SU-DHL-6 (cell line): ENCODE data around the gene PRB2.
"Not testable (repeated sequence)": the region's sequence is repeated elsewhere in the genome, so short reads cannot be mapped to it uniquely, and the experiment has no call there.

Experiments
- H2AFZ ChIP-seq: fragments of 200-600 bp; sonication (generic); 2 replicates; pipeline ENCODE4 v1.6.1; 2014; ENCODE audit warnings: low read depth, mild to moderate bottlenecking, moderate library complexity, mixed read lengths, antibody characterized with exemption, low read length; ENCODE audit not compliant: severe bottlenecking
- H3F3A ChIP-seq: fragments of 200-600 bp; shearing (Covaris generic); 2 replicates; pipeline ENCODE4 v1.6.0; 2016; ENCODE audit warnings: antibody characterized with exemption, mild to moderate bottlenecking; ENCODE audit not compliant: insufficient read depth
- H3K27ac ChIP-seq: fragments of 200-600 bp; sonication (generic); 2 replicates; pipeline ENCODE4 v1.5.1; 2016; ENCODE audit warnings: low read depth, mild to moderate bottlenecking, low read length, moderate library complexity, mixed read lengths
- H3K27me3 ChIP-seq: fragments of 200-600 bp; sonication (generic), shearing (Covaris generic); 2 replicates; pipeline ENCODE4 v1.6.0; 2014; ENCODE audit warnings: mild to moderate bottlenecking, low read length
- H3K36me3 ChIP-seq: fragments of 200-600 bp; sonication (generic); 2 replicates; pipeline ENCODE4 v1.6.1; 2014; ENCODE audit warnings: mild to moderate bottlenecking, low read length, mixed read lengths
- H3K4me2 ChIP-seq: fragments of 300-600, 200-600 bp; shearing (Covaris generic), sonication (generic); 2 replicates; pipeline ENCODE4 v1.6.0; 2014; ENCODE audit warnings: low read length, low read depth, mild to moderate bottlenecking; ENCODE audit not compliant: poor library complexity, severe bottlenecking
- H3K4me3 ChIP-seq: fragments of 200-600 bp; sonication (generic); 2 replicates; pipeline ENCODE4 v1.5.1; 2014; ENCODE audit warnings: antibody characterized with exemption, low read length, mild to moderate bottlenecking, mixed read lengths; ENCODE audit not compliant: insufficient read depth, poor library complexity, severe bottlenecking
- H3K79me2 ChIP-seq: fragments of 200-600 bp; sonication (generic); 2 replicates; pipeline ENCODE4 v1.6.1; 2014; ENCODE audit warnings: mild to moderate bottlenecking, low read length, moderate library complexity; ENCODE audit not compliant: insufficient read depth
- H3K9ac ChIP-seq: fragments of 200-600 bp; sonication (generic); 2 replicates; pipeline ENCODE4 v1.7.0; 2014; ENCODE audit warnings: mild to moderate bottlenecking, low read length
- H3K9me2 ChIP-seq: fragments of 200-600 bp; sonication (generic); replicated peaks from 2 replicates; pipeline ENCODE4 v1.6.1; 2014; ENCODE audit warnings: low read length; ENCODE audit not compliant: insufficient read depth
- H3K9me3 ChIP-seq: fragments of 200-600 bp; sonication (generic); 2 replicates; pipeline ENCODE4 v1.6.1; 2014; ENCODE audit warnings: low read length, mixed read lengths; ENCODE audit not compliant: insufficient read depth
- H4K20me1 ChIP-seq: fragments of 200-600 bp; sonication (generic); 2 replicates; pipeline ENCODE4 v1.6.1; 2014; ENCODE audit warnings: low read depth, mild to moderate bottlenecking, antibody characterized with exemption, low read length, moderate library complexity, mixed read lengths
- EZH2phosphoT487 ChIP-seq: fragments of 200-600 bp; sonication (generic), shearing (Covaris generic); conservative IDR thresholded peaks from 2 replicates; pipeline ENCODE4 v1.6.1; 2018; ENCODE audit warnings: mild to moderate bottlenecking, antibody characterized with exemption, low read length, moderate library complexity, mixed read lengths
- TF ChIP-seq, protein P1 (sequence below): fragments of 200-600 bp; sonication (generic); IDR thresholded peaks from one replicate; pipeline ENCODE4 v1.5.1; 2017; ENCODE audit warnings: antibody characterized with exemption, mild to moderate bottlenecking, low read length, moderate library complexity; ENCODE audit not compliant: insufficient read depth, poor library complexity, severe bottlenecking

Gene PRB2

DNA sequence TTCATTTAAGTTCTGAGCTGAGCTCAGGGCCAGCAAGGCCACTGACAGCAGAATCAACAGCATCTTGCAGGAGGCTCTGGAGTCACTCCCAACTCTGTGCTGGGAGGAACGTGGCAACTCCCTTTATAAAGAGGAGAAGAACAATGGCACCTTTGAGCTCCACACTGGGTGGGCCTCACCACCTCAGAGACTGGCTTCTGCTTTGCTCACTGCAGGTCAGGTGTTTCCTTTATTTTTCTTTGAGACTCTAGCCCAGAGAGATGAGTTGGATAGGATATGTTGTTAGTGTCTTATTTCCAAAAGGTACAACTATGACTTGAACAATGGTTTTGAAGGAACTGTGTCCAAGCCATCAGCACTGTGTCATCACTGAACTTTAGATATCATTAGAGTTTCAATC, at the start of gene PRB2:
Gene PRB2, minus strand, starts transcription at position 101 of the 400 bp plus-strand sequence. Its CDS starts 38 bp downstream, at position 63.
- not testable (repeated sequence) for H3K4me2 ChIP-seq, H3K79me2 ChIP-seq, H2AFZ ChIP-seq, H3F3A ChIP-seq, H3K9me3 ChIP-seq, H3K9ac ChIP-seq, H3K9me2 ChIP-seq, H3K27ac ChIP-seq, H3K36me3 ChIP-seq, H3K4me3 ChIP-seq, H3K27me3 ChIP-seq, H4K20me1 ChIP-seq

DNA sequence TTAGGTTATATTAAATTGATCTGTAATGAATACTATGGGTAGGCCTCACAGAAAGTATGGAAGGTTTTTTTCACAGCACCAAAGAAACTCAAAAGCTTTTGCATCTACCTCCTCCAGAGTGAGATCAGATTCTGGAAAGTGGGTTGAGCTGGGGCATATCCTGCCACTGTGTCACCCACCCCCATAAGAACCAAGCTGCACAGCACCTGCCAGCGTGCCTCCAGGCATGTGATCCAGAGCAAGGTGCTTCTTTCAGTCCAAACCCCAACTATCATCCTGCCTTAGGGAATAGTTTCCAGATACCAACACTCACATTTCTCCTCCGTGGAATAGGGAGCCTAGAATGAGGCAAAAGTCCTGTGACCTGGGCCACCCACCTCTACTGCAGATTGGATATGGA, 42.6 kb upstream of the PRB2 start:
- Histone ChIP-seq H3F3A (no peaks in the 10 kb centered on the region), H2AFZ (no peak overlapping the region), H3K9ac (no peak overlapping the region), H4K20me1 (no peaks in the 10 kb centered on the region), H3K27ac (no peak overlapping the region), H3K9me3 (no peaks in the 10 kb centered on the region), H3K4me2 (no peak overlapping the region), H3K4me3 (no peak overlapping the region), H3K79me2 (no peaks in the 10 kb centered on the region), H3K9me2 (no peaks in the 10 kb centered on the region), H3K36me3 (no peaks in the 10 kb centered on the region), H3K27me3 (no peaks in the 10 kb centered on the region)
- TF ChIP-seq, protein P1, sequence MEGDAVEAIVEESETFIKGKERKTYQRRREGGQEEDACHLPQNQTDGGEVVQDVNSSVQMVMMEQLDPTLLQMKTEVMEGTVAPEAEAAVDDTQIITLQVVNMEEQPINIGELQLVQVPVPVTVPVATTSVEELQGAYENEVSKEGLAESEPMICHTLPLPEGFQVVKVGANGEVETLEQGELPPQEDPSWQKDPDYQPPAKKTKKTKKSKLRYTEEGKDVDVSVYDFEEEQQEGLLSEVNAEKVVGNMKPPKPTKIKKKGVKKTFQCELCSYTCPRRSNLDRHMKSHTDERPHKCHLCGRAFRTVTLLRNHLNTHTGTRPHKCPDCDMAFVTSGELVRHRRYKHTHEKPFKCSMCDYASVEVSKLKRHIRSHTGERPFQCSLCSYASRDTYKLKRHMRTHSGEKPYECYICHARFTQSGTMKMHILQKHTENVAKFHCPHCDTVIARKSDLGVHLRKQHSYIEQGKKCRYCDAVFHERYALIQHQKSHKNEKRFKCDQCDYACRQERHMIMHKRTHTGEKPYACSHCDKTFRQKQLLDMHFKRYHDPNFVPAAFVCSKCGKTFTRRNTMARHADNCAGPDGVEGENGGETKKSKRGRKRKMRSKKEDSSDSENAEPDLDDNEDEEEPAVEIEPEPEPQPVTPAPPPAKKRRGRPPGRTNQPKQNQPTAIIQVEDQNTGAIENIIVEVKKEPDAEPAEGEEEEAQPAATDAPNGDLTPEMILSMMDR: no peak
- TF ChIP-seq EZH2phosphoT487: no peak

DNA sequence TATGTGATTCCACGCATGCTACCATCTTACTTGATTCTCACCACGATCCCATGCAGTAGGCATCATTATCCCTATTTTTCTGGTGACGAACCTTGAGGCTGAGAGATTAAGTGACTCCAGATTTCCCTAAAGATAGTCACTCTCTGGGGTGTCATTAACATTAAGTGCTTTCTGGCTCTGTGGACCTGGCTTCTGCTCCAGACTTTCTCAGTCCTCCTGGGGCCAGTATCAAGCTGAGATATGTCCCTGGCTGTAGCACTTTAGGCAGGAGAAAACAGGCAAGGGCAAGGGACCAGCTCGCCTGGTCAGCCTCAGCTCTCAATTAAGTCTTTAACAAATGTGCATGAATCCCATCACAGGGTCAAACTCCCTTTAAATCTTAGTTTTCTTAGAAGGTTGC, 38.3 kb upstream of the PRB2 start:
- TF ChIP-seq, protein P1: no peak
- TF ChIP-seq EZH2phosphoT487: no peak
- Histone ChIP-seq H3F3A (no peaks in the 10 kb centered on the region), H4K20me1 (no peaks in the 10 kb centered on the region), H3K9me2 (no peaks in the 10 kb centered on the region), H3K27ac (no peak overlapping the region), H3K36me3 (no peaks in the 10 kb centered on the region), H3K9ac (no peak overlapping the region), H3K27me3 (no peaks in the 10 kb centered on the region), H2AFZ (no peak overlapping the region), H3K4me2 (no peak overlapping the region), H3K4me3 (no peak overlapping the region), H3K79me2 (no peaks in the 10 kb centered on the region), H3K9me3 (no peaks in the 10 kb centered on the region)

DNA sequence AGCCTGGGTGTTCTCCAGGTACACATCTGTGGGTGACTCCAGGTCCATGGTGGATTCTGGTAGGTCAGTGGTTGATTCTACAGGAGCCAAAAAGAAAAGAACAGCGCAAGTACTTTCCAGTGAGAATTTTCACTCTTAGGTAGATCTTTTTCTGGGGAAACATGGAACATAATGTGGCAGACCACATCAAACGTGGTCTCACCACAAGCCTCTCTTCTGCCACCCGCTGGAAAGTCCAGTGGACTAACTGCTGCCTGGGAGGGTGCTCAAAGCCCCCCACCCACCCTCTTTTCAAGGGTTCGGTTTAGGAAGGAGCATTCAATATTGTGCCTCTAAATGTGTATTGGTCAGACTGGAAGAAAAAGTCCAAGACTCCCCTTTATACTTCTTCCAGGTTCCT, 36.1 kb upstream of the PRB2 start:
- Histone ChIP-seq H3K27me3 (no peaks in the 10 kb centered on the region), H3F3A (no peaks in the 10 kb centered on the region), H2AFZ (no peak overlapping the region), H3K79me2 (no peaks in the 10 kb centered on the region), H3K9me3 (no peaks in the 10 kb centered on the region), H4K20me1 (no peaks in the 10 kb centered on the region), H3K9me2 (no peaks in the 10 kb centered on the region), H3K9ac (no peak overlapping the region), H3K27ac (no peak overlapping the region), H3K4me2 (no peak overlapping the region), H3K4me3 (no peak overlapping the region), H3K36me3 (no peaks in the 10 kb centered on the region)
- no peak for TF ChIP-seq EZH2phosphoT487
- TF ChIP-seq, protein P1: no peak
